ENCODE results near the gene B4GALT1.
"Not testable (repeated sequence)": the region's sequence is repeated elsewhere in the genome, so short reads cannot be mapped to it uniquely, and the experiment has no call there.

Gene B4GALT1

DNA sequence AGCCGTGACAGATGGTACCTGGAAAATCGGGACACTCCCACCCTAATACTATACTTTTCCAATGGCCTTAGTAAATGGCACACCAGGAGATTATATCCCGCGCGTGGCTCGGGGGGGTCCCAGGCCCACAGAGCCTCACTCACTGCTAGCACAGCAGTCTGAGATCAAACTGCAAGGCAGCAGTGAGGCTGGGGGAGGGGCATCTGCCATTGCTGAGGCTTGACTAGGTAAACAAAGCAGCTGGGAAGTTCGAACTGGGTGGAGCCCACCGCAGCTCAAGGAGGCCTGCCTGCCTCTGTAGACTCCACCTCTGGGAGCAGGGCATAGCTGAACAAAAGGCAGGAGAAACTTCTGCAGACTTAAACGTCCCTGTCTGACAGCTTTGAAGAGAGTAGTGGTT, 81.5 kb downstream of the B4GALT1 start:
- DNase-seq = not testable (repeated sequence)

DNA sequence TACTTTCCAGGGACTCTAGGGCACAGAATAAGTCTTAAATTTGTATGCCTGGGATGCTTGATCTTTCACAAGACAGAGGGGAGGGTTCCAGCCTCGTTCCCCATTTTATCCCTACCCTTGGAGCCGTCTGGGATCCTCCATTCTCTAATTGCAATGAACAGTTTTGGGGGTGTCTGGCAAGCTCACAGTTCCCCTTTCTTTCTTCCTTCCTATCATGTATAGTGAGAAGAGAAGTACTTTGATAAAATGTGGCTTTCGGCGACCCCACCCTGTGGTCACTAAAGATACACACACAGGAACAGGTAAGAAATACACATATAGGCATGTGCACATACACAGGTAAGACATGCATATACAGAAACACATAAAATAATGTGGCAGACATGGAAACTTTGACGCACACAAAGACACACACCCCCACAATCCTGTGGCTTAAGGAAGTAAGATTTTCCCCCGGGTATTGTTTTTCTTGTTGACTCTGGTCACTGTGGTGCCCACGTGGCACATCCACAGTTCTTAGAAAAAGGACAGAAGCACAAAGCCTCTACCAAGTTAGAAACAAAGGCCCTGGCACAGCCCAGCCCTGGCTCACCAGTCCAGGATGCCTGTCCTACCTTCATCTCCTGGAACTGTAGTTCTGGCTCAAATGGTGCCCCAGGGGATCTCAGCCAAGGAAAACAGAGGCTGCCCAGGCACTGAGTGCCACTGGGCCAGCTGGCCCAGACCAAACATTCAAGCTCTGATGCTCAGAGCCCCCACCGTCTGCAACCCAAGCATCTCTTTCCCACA, 84.4 kb downstream of the B4GALT1 start:
- DNase-seq = peak; percentile 43

GRCh38 chr9:33082128-33082527, 85.0 kb downstream of the B4GALT1 start:
- DNase-seq = no peak

DNA sequence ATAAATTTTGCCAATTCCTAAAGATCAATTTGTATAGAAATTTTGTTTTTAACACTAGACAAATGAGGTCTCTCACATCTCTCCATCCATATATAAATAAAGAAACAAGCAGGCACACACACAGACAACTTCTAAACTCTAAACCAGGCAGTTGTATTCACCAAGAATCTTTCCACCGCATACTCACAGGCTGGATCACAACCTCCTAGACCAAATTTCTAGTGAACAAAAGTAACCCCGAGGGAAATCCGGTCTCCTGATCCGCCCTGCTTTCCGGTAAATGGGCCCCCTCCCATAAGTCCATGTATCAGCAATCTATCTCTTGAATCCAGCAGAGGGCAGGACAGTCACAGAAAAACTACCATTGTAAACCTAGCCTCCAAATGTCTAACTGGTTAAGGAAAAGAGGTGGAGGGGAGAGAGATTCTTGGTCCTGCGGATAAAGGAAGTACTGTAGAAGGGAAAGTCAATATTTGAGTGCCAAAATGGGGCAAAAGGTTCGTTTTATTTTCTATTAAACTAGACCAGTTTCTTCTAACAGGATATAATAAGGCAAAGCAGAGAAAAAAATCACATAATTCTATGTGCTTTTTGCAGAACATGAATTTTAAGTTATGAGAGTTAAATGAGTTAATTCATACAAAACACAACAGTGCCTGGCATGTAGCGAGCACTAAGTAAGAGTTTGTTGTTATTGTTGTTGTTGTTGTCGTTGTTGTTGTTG, 85.8 kb downstream of the B4GALT1 start:
- DNase-seq = peak; percentile 82

DNA sequence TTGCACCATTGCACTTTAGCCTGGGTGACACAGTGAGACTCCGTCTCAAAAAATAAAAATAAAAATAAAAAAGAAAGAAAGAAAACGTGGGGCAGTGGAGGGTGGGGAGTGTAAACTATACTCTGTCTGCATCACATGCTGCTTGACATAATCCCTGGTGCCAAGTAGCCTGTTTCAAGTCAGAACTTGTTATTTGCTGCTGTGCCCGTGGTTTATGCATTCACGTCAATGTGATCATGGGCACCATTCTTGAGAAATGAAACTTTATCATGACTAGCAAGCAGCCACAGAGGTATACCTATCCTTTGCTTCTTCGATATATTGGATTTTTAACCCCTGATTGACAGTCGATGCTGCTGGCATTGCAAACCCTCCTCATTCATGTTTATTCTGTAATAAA, 86.6 kb downstream of the B4GALT1 start:
- no peak for DNase-seq

GRCh38 chr9:33076046-33077004, 90.8 kb downstream of the B4GALT1 start, which contains the start of gene SMU1:
Gene SMU1 (minus strand): TSS chr9:33076674. CDS start chr9:33076608, 66 bp downstream.
- peak; percentile 96 for DNase-seq

DNA sequence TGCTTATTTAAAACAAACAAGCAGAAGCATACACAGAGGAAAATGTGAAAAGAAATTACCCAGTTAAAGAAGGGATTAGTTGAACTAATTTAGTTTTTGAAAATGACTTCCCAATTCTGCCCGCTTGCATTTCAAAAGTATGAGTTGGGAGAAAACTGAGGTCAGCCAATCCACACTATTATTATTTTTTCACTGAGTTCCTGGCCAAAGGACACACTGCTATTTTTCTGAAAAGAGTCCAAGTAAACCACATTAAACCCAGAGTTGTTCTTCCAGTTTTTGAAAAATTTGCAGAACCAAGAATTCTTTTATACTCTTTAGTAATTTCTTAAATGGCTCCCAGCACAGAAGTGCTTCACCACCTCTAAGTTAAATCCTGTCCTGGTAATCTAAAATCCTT, 98.1 kb downstream of the B4GALT1 start:
- DNase-seq = no peak

DNA sequence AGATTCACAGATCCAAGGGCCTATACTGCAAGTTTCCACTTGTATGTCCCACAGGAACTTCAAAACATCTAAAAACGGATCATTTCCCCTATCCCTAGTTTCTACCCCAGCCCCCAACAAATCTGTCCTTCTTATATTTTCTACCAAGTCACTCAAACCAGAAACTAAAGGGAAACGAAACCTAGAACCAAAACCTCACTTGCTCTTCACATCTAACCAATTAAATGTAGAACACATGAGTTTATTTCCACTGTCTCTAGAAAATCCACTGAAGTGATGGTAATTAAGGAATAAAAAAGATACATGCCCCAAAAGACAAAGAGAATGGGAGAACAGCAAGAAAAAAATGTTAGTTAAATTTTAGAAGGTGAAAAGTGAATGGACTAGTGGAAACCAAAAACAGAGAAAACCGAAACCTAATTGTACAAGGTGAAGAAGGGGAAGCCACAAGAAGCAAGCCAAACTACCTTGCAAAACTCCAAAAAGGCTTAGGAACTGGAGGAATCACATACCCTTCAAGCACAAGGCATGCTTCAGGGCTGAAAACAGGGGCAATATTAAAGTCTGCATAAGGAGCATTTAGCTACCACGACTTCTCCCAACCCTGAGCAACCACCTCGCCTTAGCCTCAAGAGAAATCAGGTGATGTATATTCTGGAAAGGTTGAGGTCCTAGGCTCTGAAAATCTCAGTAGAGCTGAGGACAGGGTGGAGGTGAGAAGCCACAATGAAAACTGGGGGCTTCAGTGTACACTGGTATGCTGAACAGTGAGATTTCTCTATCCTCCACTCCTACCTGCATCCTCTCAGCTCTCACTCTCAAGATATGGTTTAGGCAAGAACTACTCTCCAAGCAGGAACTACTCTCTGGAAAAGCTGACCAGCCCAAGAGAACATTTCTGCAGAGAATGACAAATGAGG, 101.7 kb downstream of the B4GALT1 start:
- DNase-seq = no peak

All from GF-D8 (cell line).